SH-SY5Y (cell line): ENCODE data around the gene STON2.

Experiments
- GATA2 ChIP-seq: IDR thresholded peaks from 2 replicates; pipeline ENCODE4 v1.6.1; 2011; ENCODE audit warnings: mild to moderate bottlenecking, low read depth, low read length
- GATA3 ChIP-seq: IDR thresholded peaks from 2 replicates; pipeline ENCODE4 v1.6.1; 2011; ENCODE audit warnings: low read depth, mild to moderate bottlenecking, low read length, moderate library complexity

DNA sequence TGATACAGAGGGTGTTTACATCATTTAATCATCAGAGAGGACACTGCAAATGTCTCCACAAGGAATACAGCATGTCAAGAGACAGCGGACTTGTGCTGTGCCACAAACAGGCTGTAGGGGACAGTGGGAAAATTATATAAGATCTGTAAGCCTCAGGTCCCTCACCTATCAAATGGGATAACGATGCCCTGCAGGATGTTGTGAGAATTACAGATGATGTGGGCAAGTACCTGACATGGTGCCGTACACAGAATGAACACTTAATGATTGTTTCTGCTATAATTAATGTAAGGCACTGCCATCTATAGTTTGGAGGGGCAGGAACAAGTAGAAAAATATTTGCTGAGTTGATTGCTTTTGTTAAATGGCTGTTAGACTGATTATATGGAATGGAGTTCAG is 97.5 kb downstream of the STON2 start:
- TF ChIP-seq GATA2, result no peak
- TF ChIP-seq GATA3, result no peak
